CD4-positive, alpha-beta T cell treated with Interleukin-6 at 100 ng/mL for 8 hours (primary cell): ENCODE measurements around the gene EPN2.
"Not testable (repeated sequence)": the region's sequence is repeated elsewhere in the genome, so short reads cannot be mapped to it uniquely, and the experiment has no call there.

Source experiments
- DNase-seq: peaks from one replicate; pipeline ENCODE4 v3.0.0-alpha.2; 2020; ENCODE audit warnings: mixed read lengths, low spot score

EPN2 gene

DNA sequence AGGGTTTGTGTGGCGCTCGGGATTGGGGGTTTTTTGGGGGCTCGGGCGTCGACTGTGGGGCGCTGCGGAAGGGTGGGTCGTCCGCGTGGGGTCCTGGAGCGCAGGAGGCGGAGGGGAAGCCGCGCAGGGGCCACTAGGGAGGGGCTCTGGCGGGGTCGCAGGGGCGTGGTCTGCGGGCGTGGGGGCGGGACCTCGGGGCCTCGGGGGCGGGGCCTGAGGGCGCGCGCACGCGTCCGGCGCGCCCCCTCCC, at the start of gene EPN2:
EPN2 (plus strand) TSS at position 228 of the 250 bp plus-strand sequence. CDS start 45,754 bp downstream, outside the sequence.
- DNase-seq = peak; percentile 25

GRCh38 chr17:19187883-19188869, 49.0 kb upstream of the EPN2 start:
- DNase-seq = not testable (repeated sequence)

- DNase-seq = not testable (repeated sequence)
Observed at GRCh38 chr17:19188870-19189708, 48.1 kb upstream of the EPN2 start.

DNA sequence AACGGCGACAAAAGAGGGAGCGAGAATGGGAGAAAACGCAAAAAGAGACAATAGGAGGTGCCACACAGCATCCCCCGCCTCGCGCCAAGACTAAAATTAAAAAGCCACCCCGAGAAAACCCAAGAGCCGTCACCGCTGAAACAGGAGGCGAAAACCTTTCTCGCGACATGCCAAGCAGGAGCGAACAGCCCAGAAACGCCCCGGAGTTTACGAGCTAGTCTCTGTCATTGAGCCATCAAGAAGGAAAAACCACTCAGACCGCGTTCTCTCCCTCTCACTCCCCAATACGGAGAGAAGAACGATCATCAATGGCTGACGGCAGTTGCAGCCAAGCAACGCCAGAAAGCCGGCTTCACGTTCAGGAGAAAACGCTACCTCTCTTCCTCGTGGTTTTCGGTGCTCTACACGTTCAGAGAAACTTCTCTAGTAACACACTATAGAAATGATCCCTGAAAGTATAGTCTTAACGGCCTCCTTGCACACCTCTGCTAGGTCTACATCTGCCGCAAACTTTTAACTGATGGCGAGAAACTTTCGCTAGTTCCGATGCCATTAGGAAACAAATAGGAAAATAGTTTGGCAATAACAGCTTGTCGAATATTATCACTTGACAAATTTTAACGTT, 47.3 kb upstream of the EPN2 start:
- DNase-seq = not testable (repeated sequence)

GRCh38 chr17:19196382-19197204, 40.6 kb upstream of the EPN2 start:
- not testable (repeated sequence) for DNase-seq

- not testable (repeated sequence) for DNase-seq
Observed at GRCh38 chr17:19202448-19202847, 34.7 kb upstream of the EPN2 start.

GRCh38 chr17:19203429-19203828, 33.7 kb upstream of the EPN2 start:
- not testable (repeated sequence) for DNase-seq

- not testable (repeated sequence) for DNase-seq
Observed at GRCh38 chr17:19215074-19215860, 21.9 kb upstream of the EPN2 start.

- not testable (repeated sequence) for DNase-seq
Observed at GRCh38 chr17:19216148-19216926, 20.8 kb upstream of the EPN2 start.

DNA sequence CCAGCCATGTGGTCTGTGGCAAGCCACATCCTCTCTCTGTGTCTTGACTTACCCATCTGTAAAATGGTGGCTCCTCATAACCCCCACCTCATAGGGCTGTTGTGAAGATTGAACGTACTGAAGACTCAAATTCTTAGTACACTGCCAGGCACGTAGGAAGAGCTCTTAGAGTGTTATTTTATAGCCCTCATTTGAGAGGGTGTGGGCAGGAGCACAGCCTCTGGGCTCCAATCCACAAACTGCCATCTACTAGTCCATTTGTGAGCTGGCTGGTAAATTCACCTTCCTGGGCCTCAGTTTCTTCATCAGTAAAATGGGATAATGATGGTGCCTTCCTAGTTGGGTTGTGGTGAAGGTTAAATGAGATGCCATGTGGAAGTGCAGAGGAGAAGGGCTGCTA, 18.3 kb upstream of the EPN2 start:
- DNase-seq = not testable (repeated sequence)

DNA sequence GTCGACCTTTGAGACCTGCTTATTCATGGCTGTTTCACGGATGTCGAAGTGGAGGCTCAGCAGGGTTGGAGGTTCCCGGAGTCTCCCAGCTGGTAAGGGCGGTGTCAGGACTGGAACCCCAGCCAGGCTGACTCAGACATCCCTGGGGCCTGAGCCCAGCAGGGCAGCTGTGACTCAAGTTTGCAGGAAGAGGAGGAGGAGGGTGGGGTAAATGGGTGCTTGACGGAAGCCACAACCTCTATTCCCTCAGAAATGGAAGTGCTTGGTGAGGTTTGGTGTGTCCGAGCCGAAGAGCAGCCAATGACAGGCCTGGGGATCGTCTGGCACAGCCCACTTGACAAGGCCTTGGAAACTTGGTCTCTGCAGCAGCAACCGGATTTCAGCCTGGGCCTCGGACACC, 17.8 kb upstream of the EPN2 start:
- not testable (repeated sequence) for DNase-seq

- not testable (repeated sequence) for DNase-seq
Observed at GRCh38 chr17:19220195-19220594, 17.0 kb upstream of the EPN2 start.

GRCh38 chr17:19226610-19227588, 10.3 kb upstream of the EPN2 start:
- not testable (repeated sequence) for DNase-seq

DNA sequence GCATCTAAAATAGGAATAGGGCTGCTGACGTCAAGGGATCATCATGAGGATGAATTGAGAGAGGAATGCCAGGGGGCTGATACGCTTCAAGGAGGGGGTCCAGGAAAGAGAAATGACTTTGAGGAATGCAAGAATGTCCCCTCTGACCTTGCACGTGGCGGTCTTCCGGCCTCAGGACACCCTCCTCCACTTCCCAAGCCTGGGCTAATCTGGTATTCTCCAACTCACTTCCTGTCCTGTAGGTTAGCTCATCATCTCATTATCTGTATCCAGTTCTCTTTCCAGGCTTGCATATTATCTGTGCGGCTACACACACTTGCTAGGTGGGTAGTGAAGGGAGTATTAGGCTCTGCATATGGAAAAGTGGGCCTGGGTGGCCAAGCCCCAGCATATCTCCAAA, 2.5 kb upstream of the EPN2 start:
- DNase-seq = not testable (repeated sequence)

DNA sequence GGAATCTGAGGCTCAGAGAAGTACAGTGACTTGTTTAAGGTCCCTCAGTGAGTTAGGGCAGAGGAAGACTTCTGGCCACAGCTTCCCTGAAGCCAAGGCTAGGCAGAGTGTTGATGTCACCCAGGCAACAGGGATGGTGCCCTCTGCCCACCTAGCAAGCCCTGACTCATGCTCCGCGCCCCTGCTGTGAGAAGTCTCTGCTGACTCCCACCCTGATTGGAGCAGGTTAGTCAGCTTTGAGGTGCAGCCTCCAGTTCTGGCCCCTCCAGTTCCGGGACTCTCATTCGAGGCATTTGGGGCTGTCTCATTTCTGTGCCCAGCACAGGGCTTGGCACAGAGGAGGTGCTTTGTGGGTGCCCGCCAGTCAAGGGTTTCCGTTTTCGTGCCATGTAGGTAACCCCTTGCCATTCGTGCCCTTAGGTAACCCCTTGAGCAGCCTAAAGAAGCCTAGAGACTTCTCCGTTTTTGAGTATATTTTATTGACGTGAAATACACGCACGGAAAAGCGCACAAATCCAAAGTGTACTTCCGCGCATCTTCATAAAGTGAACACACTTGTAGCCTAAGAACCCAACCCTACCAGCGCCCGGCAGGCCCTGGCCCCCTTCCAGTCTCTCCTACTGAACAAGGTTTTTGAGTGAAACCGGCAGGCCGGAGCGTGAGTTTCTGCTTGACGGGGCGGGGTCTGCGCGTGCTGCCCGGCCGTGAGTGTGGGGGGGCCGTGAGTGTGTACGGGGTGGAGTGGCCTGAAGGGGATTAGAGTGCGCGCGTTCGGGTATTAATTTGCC, 621 bp upstream of the EPN2 start:
- DNase-seq = not testable (repeated sequence)

- no peak for DNase-seq
Observed at GRCh38 chr17:19237389-19238166, 412 bp downstream of the EPN2 start.

DNA sequence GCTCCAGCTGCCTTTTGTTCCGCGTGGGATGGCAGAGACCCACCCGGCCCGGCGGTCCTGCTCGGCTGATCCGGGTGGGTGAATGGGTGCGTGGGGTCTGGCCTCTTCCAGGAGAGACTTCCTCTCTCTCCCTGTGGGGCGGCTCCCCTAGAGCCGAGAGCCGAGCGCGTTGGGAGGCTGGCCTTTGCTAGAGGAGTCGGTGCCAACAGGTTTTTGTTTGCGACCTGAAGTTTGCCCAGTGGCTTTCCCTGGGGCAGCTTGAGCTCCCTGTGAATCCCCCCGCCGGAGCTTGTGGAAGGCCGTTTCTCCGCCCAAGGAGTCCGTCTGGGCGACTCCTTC, 970 bp downstream of the EPN2 start:
- no peak for DNase-seq
